Neural progenitor cell (in vitro differentiated cells): Measurements from ENCODE around the gene UBR3. TPM values are rescaled to one million over a fixed set of nuclear protein-coding genes. Genes with fewer than 3 reads are reported as not detected.
"Not testable (repeated sequence)": the region's sequence is repeated elsewhere in the genome, so short reads cannot be mapped to it uniquely, and the experiment has no call there.

Experiments used
- DNase-seq: peaks from one replicate; pipeline ENCODE4 v3.0.0-alpha.2; 2016; ENCODE audit warnings: low spot score
- H2AFZ ChIP-seq: fragments of 200-600 bp; sonication (generic); replicated peaks from 2 replicates; pipeline ENCODE4 v1.6.1; 2016; ENCODE audit warnings: antibody characterized with exemption
- H3F3A ChIP-seq: fragments of 200-600 bp; sonication (generic); 2 replicates; pipeline ENCODE4 v1.6.1; 2016; ENCODE audit warnings: antibody characterized with exemption, low read depth
- H3K27ac ChIP-seq: fragments of 200-600 bp; sonication (generic); 2 replicates; pipeline ENCODE4 v1.5.1; 2016; ENCODE audit warnings: mild to moderate bottlenecking
- H3K27me3 ChIP-seq: fragments of 200-600 bp; sonication (generic); 2 replicates; pipeline ENCODE4 v1.6.1; 2016; ENCODE audit warnings: mild to moderate bottlenecking, moderate library complexity
- H3K36me3 ChIP-seq: fragments of 200-600 bp; sonication (generic); 2 replicates; pipeline ENCODE4 v1.5.1; 2016
- H3K4me1 ChIP-seq: fragments of 200-600 bp; sonication (generic); 2 replicates; pipeline ENCODE4 v1.6.1; 2016; ENCODE audit warnings: mixed run types
- H3K4me2 ChIP-seq: fragments of 200-600 bp; sonication (generic); 2 replicates; pipeline ENCODE4 v1.6.1; 2016
- H3K4me3 ChIP-seq: fragments of 200-600 bp; sonication (generic); 2 replicates; pipeline ENCODE4 v1.5.1; 2016
- H3K79me2 ChIP-seq: fragments of 200-600 bp; sonication (generic); 2 replicates; pipeline ENCODE4 v1.6.1; 2016; ENCODE audit warnings: low read depth
- H3K9ac ChIP-seq: fragments of 200-600 bp; sonication (generic); 2 replicates; pipeline ENCODE4 v1.6.1; 2016
- H3K9me3 ChIP-seq: fragments of 200-600 bp; sonication (generic); 2 replicates; pipeline ENCODE4 v1.5.1; 2016; ENCODE audit warnings: low read depth
- H4K20me1 ChIP-seq: fragments of 200-600 bp; sonication (generic); 2 replicates; pipeline ENCODE4 v1.6.1; 2016; ENCODE audit warnings: low read depth
- H3K27ac Mint-ChIP-seq: 3 replicates; pipeline ENCODE4 v1.8.0; 2021; ENCODE audit warnings: mixed read lengths
- H3K27me3 Mint-ChIP-seq: 2 replicates; pipeline ENCODE4 v1.8.0; 2022; ENCODE audit warnings: low read depth, mild to moderate bottlenecking, inconsistent platforms, moderate library complexity, mixed read lengths; ENCODE audit not compliant: insufficient read depth
- H3K36me3 Mint-ChIP-seq: 3 replicates; pipeline ENCODE4 v1.8.0; 2021; ENCODE audit warnings: mixed read lengths
- H3K4me1 Mint-ChIP-seq: 3 replicates; pipeline ENCODE4 v1.8.0; 2021; ENCODE audit warnings: mixed read lengths
- H3K4me3 Mint-ChIP-seq: 3 replicates; pipeline ENCODE4 v1.8.0; 2021; ENCODE audit warnings: mild to moderate bottlenecking, moderate library complexity, mixed read lengths
- H3K9me3 Mint-ChIP-seq: 3 replicates; pipeline ENCODE4 v1.8.0; 2020; ENCODE audit warnings: mixed read lengths
- CTCF ChIP-seq: fragments of 200-600 bp; sonication (generic); IDR thresholded peaks from 2 replicates; pipeline ENCODE4 v1.5.1; 2017; ENCODE audit warnings: antibody characterized with exemption, mild to moderate bottlenecking
- EZH2 ChIP-seq: fragments of 200-600 bp; sonication (generic); IDR thresholded peaks from 2 replicates; pipeline ENCODE4 v1.6.1; 2017; ENCODE audit warnings: antibody characterized with exemption, mild to moderate bottlenecking, moderate library complexity
- EZH2phosphoT487 ChIP-seq: fragments of 200-600 bp; sonication (generic); IDR thresholded peaks from 2 replicates; pipeline ENCODE4 v1.6.1; 2017; ENCODE audit warnings: antibody characterized with exemption
- total RNA-seq: library from RNA; depleted of rRNA; stranded (reverse); fragments of >200 nt; gene quantifications from 2 replicates; pipeline ENCODE4 v1.2.3, GENCODE V29; 2015; ENCODE audit warnings: low replicate concordance

The UBR3 gene
- total RNA-seq, 1 donor from 2014 or later, result 31.7 TPM

- no peak overlapping the region for H2AFZ ChIP-seq
- peaks cover 2% of the 10 kb centered on the region for H3K27me3 Mint-ChIP-seq
- H3K9ac ChIP-seq, result no peak overlapping the region
- H3K4me2 ChIP-seq, result no peak overlapping the region
- no peak overlapping the region for H3K4me3 Mint-ChIP-seq
- H3K27me3 ChIP-seq, result no peaks in the 10 kb centered on the region
- H3K27ac ChIP-seq, result no peak overlapping the region
- no peaks in the 10 kb centered on the region for H3F3A ChIP-seq
- H4K20me1 ChIP-seq, result peaks cover 3% of the 10 kb centered on the region
- H3K4me3 ChIP-seq, result no peak overlapping the region
- no peak overlapping the region for H3K27ac Mint-ChIP-seq
- H3K36me3 Mint-ChIP-seq, result peaks cover 28% of the 10 kb centered on the region
- no peak for DNase-seq
- no peaks in the 10 kb centered on the region for H3K4me1 ChIP-seq
- peaks cover 32% of the 10 kb centered on the region for H3K79me2 ChIP-seq
- H3K9me3 Mint-ChIP-seq, result peaks cover 2% of the 10 kb centered on the region
- H3K9me3 ChIP-seq, result no peaks in the 10 kb centered on the region
- H3K4me1 Mint-ChIP-seq, result peaks cover 8% of the 10 kb centered on the region
- no peaks in the 10 kb centered on the region for H3K36me3 ChIP-seq
- no peak for TF ChIP-seq CTCF
- no peak for TF ChIP-seq EZH2phosphoT487
- TF ChIP-seq EZH2, result no peak
Measured at GRCh38 chr2:169840747-169841142, 13.5 kb downstream of the UBR3 start.

GRCh38 chr2:169841625-169842024 is 14.4 kb downstream of the UBR3 start:
- not testable (repeated sequence) for H4K20me1 ChIP-seq, H2AFZ ChIP-seq, DNase-seq, H3K9ac ChIP-seq, H3K27ac Mint-ChIP-seq, H3K9me3 Mint-ChIP-seq, H3K4me3 ChIP-seq, H3K36me3 ChIP-seq, H3K4me1 Mint-ChIP-seq, H3K27me3 Mint-ChIP-seq, H3K4me3 Mint-ChIP-seq, H3F3A ChIP-seq, H3K9me3 ChIP-seq, H3K27me3 ChIP-seq, H3K4me1 ChIP-seq, H3K4me2 ChIP-seq, H3K27ac ChIP-seq
- H3K79me2 ChIP-seq, result peaks cover 31% of the 10 kb centered on the region
- H3K36me3 Mint-ChIP-seq, result peaks cover 30% of the 10 kb centered on the region

GRCh38 chr2:169845016-169845415 is 17.8 kb downstream of the UBR3 start:
- H3K79me2 ChIP-seq, result peaks cover 35% of the 10 kb centered on the region
- Mint-ChIP-seq H3K27ac (no peak overlapping the region), H3K4me3 (no peak overlapping the region), H3K27me3 (peaks cover 2% of the 10 kb centered on the region), H3K36me3 (peaks cover 20% of the 10 kb centered on the region), H3K4me1 (peaks cover 3% of the 10 kb centered on the region), H3K9me3 (peaks cover 5% of the 10 kb centered on the region)
- no peaks in the 10 kb centered on the region for H3F3A ChIP-seq
- peaks cover 3% of the 10 kb centered on the region for H4K20me1 ChIP-seq
- no peak overlapping the region for H3K4me2 ChIP-seq
- H3K9me3 ChIP-seq, result no peaks in the 10 kb centered on the region
- no peaks in the 10 kb centered on the region for H3K27me3 ChIP-seq
- H3K36me3 ChIP-seq, result no peaks in the 10 kb centered on the region
- no peak overlapping the region for H3K27ac ChIP-seq
- H3K4me3 ChIP-seq, result no peak overlapping the region
- no peak for TF ChIP-seq EZH2phosphoT487
- no peak for TF ChIP-seq EZH2
- TF ChIP-seq CTCF, result no peak
- no peak for DNase-seq
- no peak overlapping the region for H3K9ac ChIP-seq
- H3K4me1 ChIP-seq, result no peaks in the 10 kb centered on the region
- H2AFZ ChIP-seq, result no peak overlapping the region

DNA sequence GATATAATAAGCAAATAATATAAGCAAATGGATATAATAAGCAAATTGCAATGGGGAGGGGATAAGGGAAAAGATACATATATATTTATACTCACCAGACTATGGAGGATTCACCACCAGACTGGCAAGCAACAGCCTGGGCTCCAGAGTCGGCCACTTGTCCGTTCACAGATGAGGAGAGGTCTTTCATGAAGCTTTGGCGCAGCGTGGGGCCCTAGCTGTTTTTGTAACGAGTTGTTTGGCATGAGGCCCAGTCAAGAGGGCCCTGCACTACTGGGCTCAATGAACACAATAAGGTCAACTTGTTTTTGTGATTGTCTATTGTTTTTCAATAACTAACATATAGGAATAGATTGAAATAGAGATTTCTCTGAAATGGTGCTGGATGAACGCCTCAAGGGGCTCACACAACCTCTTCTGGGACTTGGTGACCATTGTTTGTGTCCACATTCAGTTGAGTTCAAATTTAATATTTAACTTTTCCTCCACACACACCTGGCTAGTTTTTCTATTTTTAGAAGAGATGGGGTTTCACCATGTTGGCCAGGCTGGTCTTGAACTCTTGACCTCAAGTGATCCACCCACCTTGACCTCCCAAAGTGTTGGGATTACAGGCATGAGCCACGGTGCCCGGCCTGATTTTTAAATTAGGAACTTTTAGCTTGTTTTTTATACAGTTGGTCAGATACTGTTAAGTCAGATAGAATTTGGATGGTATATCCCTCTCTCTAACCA is 21.9 kb downstream of the UBR3 start:
- not testable (repeated sequence) for H2AFZ ChIP-seq, H3K27ac ChIP-seq, H3K27ac Mint-ChIP-seq, DNase-seq, H3K4me3 ChIP-seq, H3K9ac ChIP-seq, H3K4me1 Mint-ChIP-seq, H3K4me3 Mint-ChIP-seq, H3F3A ChIP-seq, H4K20me1 ChIP-seq, H3K27me3 ChIP-seq, H3K27me3 Mint-ChIP-seq, H3K4me1 ChIP-seq, H3K36me3 ChIP-seq, H3K9me3 ChIP-seq, H3K4me2 ChIP-seq
- peaks cover 14% of the 10 kb centered on the region for H3K9me3 Mint-ChIP-seq
- peaks cover 43% of the 10 kb centered on the region for H3K79me2 ChIP-seq
- H3K36me3 Mint-ChIP-seq, result peaks cover 26% of the 10 kb centered on the region
